SH-SY5Y (cell line): ENCODE data around the gene IFNK.

Experiments used
- GATA2 ChIP-seq: IDR thresholded peaks from 2 replicates; pipeline ENCODE4 v1.6.1; 2011; ENCODE audit warnings: mild to moderate bottlenecking, low read depth, low read length
- GATA3 ChIP-seq: IDR thresholded peaks from 2 replicates; pipeline ENCODE4 v1.6.1; 2011; ENCODE audit warnings: low read depth, mild to moderate bottlenecking, low read length, moderate library complexity

DNA sequence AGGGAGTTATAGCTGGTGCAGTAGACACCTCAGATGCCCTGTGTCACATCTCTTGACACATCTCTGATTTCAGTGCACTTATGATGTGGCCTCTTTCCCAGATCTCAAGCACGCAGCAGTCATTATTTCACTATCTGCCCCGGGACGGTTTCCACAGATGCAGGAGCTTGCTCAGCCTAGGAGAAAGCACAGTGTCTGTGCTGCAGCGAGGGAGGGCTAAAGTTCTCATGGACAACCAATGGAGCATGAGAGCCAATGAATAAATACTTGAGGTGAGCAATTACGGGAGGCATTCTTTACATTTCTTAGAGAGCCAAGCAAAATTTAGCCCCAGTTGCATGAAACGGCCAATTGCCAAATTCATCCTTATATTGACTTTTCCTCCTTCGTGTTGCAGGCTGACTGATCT is 12.9 kb downstream of the IFNK start:
- no peak for TF ChIP-seq GATA2
- TF ChIP-seq GATA3, result no peak
